NCI-H82 (cell line): Measurements from ENCODE around the gene VWF.
"Not testable (repeated sequence)": the region's sequence is repeated elsewhere in the genome, so short reads cannot be mapped to it uniquely, and the experiment has no call there.

Experiments used
- DNase-seq: peaks from one replicate; lab custom pipeline; 2025; lab: John Stamatoyannopoulos, UW

VWF gene

GRCh38 chr12:6104027-6104426, 20.4 kb downstream of the VWF start:
- DNase-seq, result no peak

- not testable (repeated sequence) for DNase-seq
These were observed 22.4 kb downstream of the VWF start for GRCh38 chr12:6102021-6102420.

GRCh38 chr12:6099316-6099715, 25.2 kb downstream of the VWF start:
- no peak for DNase-seq

GRCh38 chr12:6097411-6097810, 27.1 kb downstream of the VWF start:
- DNase-seq, result no peak

- DNase-seq, result no peak
These were observed 27.9 kb downstream of the VWF start for GRCh38 chr12:6096527-6096926.

GRCh38 chr12:6095269-6095668, 29.2 kb downstream of the VWF start:
- no peak for DNase-seq

GRCh38 chr12:6093764-6094163, 30.7 kb downstream of the VWF start:
- no peak for DNase-seq

- no peak for DNase-seq
These were observed 31.4 kb downstream of the VWF start for GRCh38 chr12:6092784-6093722.

- no peak for DNase-seq
These were observed 32.5 kb downstream of the VWF start for GRCh38 chr12:6091786-6092566.

- no peak for DNase-seq
These were observed 33.7 kb downstream of the VWF start for GRCh38 chr12:6090803-6091202.

GRCh38 chr12:6088921-6089747, 35.3 kb downstream of the VWF start:
- no peak for DNase-seq

- DNase-seq, result no peak
These were observed 38.2 kb downstream of the VWF start for GRCh38 chr12:6086316-6086715.

GRCh38 chr12:6085841-6086240, 38.6 kb downstream of the VWF start:
- DNase-seq, result no peak

GRCh38 chr12:6084969-6085450, 39.5 kb downstream of the VWF start:
- DNase-seq, result no peak

GRCh38 chr12:6084261-6084968, 40.1 kb downstream of the VWF start:
- DNase-seq, result no peak

- no peak for DNase-seq
These were observed 40.9 kb downstream of the VWF start for GRCh38 chr12:6083601-6084000.

GRCh38 chr12:6082613-6083012, 41.9 kb downstream of the VWF start:
- DNase-seq, result no peak

GRCh38 chr12:6080149-6081045, 44.1 kb downstream of the VWF start:
- no peak for DNase-seq

GRCh38 chr12:6078398-6079096, 45.9 kb downstream of the VWF start:
- DNase-seq, result peak; percentile 33

- no peak for DNase-seq
These were observed 46.8 kb downstream of the VWF start for GRCh38 chr12:6077692-6078083.
